H1 (cell line): Measurements from ENCODE around the gene C3orf22.

Experiments
- BACH1 ChIP-seq: IDR thresholded peaks from 2 replicates; pipeline ENCODE4 v1.6.1; 2012; ENCODE audit warnings: low read length, improper control_type of control experiment
- CTCF ChIP-seq, 3 experiments: IDR thresholded peaks; 1 replicate in 2 of 3; 2 replicates in 1 of 3; pipeline versions ENCODE4 v1.5.1 to v1.6.1; 2011; ENCODE audit warnings: low read length in 3 of 3, mild to moderate bottlenecking in 3 of 3, inconsistent platforms in 2 of 3, low read depth in 1 of 3, moderate library complexity in 1 of 3; ENCODE audit not compliant: insufficient read depth in 1 of 3; ENCODE audit errors: control extremely low read depth in 1 of 3
- GABPA ChIP-seq: IDR thresholded peaks from 2 replicates; pipeline ENCODE4 v1.6.1; 2011; ENCODE audit warnings: mild to moderate bottlenecking, low read length, moderate library complexity, borderline replicate concordance; ENCODE audit not compliant: insufficient read depth
- JUND ChIP-seq: IDR thresholded peaks from 2 replicates; pipeline ENCODE4 v1.6.1; 2011; ENCODE audit warnings: mild to moderate bottlenecking, improper control_type of control experiment, low read length
- KDM5A ChIP-seq: fragments of 200-600 bp; IDR thresholded peaks from 2 replicates; pipeline ENCODE4 v1.7.1; 2012; ENCODE audit warnings: mild to moderate bottlenecking, low read length, inconsistent platforms, mixed read lengths
- MAFK ChIP-seq: IDR thresholded peaks from 2 replicates; pipeline ENCODE4 v1.6.1; 2012; ENCODE audit warnings: low read depth, mild to moderate bottlenecking, improper control_type of control experiment, low read length
- NRF1 ChIP-seq: IDR thresholded peaks from 2 replicates; pipeline ENCODE4 v1.6.1; 2011; ENCODE audit warnings: mild to moderate bottlenecking, low read depth, low read length, improper control_type of control experiment
- POLR2A ChIP-seq, 2 experiments: IDR thresholded peaks; 1 replicate in 1 of 2; 2 replicates in 1 of 2; pipeline ENCODE4 v1.6.1; 2011; ENCODE audit warnings: low read depth in 2 of 2, low read length in 2 of 2, mild to moderate bottlenecking in 2 of 2; ENCODE audit errors: control extremely low read depth in 1 of 2
- RNF2 ChIP-seq: fragments of 200-900, 300-1000 bp; sonication (generic); IDR thresholded peaks from 2 replicates; pipeline ENCODE4 v1.7.1; 2016; ENCODE audit warnings: borderline replicate concordance, low read depth, mild to moderate bottlenecking, antibody characterized with exemption, low read length; ENCODE audit not compliant: poor library complexity, severe bottlenecking; ENCODE audit errors: missing control alignments
- SRF ChIP-seq: IDR thresholded peaks from 2 replicates; pipeline ENCODE4 v1.6.1; 2011; ENCODE audit warnings: mild to moderate bottlenecking, low read depth, low read length, moderate library complexity
- TCF12 ChIP-seq: IDR thresholded peaks from 2 replicates; pipeline ENCODE4 v1.6.1; 2011; ENCODE audit warnings: low read depth, mild to moderate bottlenecking, low read length
- ZNF274 ChIP-seq: IDR thresholded peaks from 2 replicates; pipeline ENCODE4 v1.7.0; 2012; ENCODE audit warnings: low read length, borderline replicate concordance; ENCODE audit errors: extremely low read depth

DNA sequence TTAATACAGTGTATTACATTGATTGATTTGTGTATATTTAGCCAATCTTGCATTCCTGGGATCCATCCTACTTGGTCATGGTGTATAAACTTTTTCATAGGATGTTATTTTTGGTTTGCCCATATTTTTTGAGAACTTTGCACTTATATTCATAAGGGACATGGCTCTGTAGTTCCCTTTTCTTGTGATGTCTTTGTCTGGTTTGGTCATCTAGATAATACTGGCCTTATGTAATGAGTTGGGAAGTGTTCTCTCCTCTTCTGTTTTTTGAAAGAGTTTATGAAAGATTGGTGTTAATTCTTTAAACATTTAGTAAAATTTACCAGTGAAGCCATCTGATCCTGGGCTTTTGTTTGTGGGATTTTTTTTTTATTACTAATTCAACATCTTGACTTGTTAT is 25.2 kb downstream of the C3orf22 start:
- TF ChIP-seq POLR2A (IDR thresholded peaks at IDR 0.05; ENCODE audit: control extremely low read depth in 1 of 2, low read depth in 2 of 2, low read length in 2 of 2) (no peak), BACH1 (no peak), KDM5A (no peak), CTCF (IDR thresholded peaks at IDR 0.05; ENCODE audit: control extremely low read depth in 1 of 3, insufficient read depth in 1 of 3, low read depth in 1 of 3, low read length in 3 of 3) (no peak), GABPA (no peak), RNF2 (no peak), JUND (no peak), TCF12 (no peak), MAFK (no peak), NRF1 (no peak), SRF (no peak), ZNF274 (no peak)
